Activated naive CD8-positive, alpha-beta T cell treated with anti-CD3 and anti-CD28 coated beads, Interleukin-2, amount 50 U/mL, for 16 hours (primary cell): ENCODE measurements around the gene CELF5.
"Not testable (repeated sequence)": the region's sequence is repeated elsewhere in the genome, so short reads cannot be mapped to it uniquely, and the experiment has no call there.

Experiments
- DNase-seq: peaks from one replicate; pipeline ENCODE4 v3.0.0-alpha.2; 2020; ENCODE audit warnings: low read depth, low spot score

The CELF5 gene

GRCh38 chr19:3291644-3292043 lies 67.2 kb downstream of the CELF5 start:
- no peak for DNase-seq

DNA sequence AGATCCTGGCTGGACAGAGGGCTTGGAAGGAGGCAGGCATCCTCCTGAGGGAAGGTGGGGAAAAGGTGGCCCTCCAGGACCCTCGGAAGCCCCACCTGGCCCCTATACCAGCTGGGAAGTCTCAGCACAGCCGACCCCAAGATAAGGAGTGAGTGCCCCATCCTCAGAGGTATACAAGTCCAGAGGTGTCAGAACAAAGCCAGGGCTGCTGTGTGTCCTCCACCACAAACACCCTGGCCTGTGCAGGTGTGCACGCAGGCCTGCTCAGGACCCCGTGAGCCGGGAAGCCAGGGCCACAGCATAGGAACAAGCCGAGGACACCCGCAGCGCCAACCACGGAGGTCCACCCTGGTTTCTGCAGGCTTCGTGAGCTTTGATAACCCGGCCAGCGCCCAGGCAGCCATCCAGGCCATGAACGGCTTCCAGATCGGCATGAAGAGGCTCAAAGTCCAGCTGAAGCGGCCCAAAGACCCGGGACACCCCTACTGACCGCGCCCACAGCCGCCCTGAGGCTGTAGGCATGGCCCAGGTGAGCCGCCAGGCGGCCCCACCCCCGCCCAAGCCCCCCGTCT lies 68.6 kb downstream of the CELF5 start:
- no peak for DNase-seq

GRCh38 chr19:3293560-3293959 lies 69.1 kb downstream of the CELF5 start:
- no peak for DNase-seq

GRCh38 chr19:3294080-3294850 lies 69.8 kb downstream of the CELF5 start:
- no peak for DNase-seq

DNA sequence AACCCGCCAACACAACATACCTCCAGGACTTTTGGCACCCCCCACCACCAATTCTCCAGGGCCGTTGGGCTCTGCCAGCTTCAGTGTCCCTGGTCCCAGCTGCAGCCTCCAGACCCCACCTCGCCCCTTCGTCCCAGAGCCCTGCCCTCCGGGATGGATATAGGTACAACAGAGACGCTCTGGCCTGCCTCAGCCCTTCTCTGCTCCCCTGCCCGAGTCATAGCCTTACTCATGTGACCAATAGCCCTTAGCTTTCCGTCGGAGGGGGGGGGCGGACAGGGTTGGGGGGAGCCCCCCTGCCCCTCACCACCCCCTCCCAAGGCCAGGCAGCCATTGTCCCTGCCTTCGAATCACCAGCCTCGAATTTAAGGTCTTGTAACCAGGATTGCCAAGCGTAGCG lies 71.1 kb downstream of the CELF5 start:
- DNase-seq = no peak

- DNase-seq = no peak
These were observed 71.6 kb downstream of the CELF5 start for GRCh38 chr19:3296034-3296433.

DNA sequence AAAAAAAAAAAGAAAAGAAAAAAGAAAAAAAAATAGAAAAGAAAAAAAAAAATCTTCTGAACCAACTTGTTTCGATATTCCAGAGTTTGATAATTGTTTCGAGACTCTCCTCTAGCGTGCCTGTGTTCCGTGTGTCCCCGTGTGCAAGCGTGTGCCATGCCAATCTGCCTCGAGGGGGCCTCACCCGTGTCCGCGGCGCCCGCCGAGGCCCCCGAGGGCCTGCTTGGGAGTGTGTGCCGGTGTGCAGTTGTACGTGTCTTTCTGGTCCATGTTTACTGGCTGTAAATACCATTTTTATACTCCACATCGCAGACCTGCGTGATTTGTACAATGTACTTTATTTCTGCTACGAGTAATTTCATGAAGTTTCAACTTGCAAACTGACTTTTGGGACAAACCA lies 72.0 kb downstream of the CELF5 start:
- DNase-seq = no peak

- no peak for DNase-seq
These were observed 74.5 kb downstream of the CELF5 start for GRCh38 chr19:3298853-3299449.

- not testable (repeated sequence) for DNase-seq
These were observed 76.1 kb downstream of the CELF5 start for GRCh38 chr19:3300566-3300965.

- no peak for DNase-seq
These were observed 78.3 kb downstream of the CELF5 start for GRCh38 chr19:3302755-3303154.

DNA sequence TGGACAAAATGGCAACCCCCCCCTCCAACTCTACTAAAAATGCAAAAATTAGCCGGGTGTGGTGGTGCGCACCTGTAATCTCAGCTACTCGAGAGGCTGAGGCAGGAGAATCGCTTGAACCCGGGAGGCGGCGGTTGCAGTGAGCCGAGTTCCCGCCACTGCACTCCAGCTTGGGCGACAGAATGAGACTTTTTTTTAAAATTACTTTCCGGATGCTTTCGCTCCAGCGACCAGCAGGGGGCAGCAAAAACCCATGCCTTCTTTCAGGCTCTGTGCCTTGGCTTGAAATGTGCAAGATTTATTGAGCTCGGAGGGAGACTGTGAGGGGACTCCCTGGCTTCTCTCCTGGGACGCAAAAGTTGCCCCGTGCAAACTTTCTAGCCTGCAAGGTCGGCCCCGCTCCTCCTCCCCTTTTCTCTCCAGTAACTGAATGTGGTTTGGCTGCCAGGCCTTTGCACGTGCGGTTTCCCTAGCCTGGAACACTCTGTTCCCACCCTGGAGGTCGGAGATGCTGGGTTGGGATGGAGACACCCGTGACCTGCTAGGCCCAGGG lies 80.5 kb downstream of the CELF5 start:
- DNase-seq = peak; percentile 59

DNA sequence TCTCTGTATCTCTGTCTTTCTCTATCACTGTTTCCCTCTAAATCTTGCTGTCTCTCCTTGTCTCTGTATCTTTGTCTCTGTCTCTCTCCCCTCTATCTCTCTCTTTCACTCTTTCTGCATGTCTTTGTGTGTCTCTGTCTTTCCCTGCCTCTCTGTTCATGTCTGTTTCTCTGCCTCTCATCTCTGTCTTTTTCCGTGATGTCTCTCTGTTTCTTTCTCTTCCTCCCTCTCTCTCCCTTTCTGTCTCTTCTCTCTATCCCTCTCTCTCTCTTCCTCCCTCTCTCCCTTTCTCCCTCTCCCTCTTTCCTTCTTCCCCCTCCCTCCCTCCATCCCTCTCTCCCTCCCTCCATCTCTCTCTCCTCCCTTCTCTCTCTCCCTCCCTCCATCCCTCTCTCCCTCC lies 85.3 kb downstream of the CELF5 start:
- DNase-seq = no peak

DNA sequence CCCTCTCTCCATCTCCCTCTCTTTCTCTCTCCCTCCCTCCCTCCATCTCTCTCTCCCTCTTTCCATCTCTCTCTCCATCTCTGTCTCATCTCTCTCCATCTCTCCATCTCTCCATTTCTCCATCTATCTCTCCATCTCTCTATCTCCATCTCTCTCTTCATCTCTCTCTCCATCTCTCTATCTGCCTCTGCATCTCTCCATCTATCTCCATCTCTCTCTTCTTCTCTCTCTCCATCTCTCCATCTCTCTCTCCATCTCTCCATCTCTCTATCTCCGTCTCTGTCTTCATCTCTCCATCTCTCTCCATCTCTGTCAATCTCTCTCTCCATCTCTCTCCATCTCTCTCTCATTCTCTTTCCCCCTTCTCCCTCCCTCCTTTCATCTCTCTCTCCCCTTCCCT lies 85.8 kb downstream of the CELF5 start:
- no peak for DNase-seq

GRCh38 chr19:3310711-3311110 lies 86.2 kb downstream of the CELF5 start:
- DNase-seq = no peak

DNA sequence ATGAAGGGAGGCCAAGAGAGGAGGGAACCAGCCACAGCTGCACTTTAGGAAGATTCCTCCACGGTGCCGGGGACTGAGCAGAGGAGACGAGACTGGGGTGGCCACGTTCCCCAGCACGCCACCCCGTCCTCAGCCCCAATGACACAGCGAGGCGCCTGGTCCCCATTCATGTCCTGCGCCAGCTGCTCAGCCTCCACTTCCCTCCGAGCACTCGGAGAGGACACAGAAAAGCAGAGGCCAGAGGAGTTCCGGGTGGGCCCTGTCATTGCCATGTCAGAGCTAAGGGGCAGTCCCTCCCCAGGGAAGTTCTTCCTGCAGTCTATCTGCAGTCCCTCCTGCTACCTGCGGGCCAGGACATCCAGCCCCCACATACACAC lies 88.7 kb downstream of the CELF5 start:
- no peak for DNase-seq

DNA sequence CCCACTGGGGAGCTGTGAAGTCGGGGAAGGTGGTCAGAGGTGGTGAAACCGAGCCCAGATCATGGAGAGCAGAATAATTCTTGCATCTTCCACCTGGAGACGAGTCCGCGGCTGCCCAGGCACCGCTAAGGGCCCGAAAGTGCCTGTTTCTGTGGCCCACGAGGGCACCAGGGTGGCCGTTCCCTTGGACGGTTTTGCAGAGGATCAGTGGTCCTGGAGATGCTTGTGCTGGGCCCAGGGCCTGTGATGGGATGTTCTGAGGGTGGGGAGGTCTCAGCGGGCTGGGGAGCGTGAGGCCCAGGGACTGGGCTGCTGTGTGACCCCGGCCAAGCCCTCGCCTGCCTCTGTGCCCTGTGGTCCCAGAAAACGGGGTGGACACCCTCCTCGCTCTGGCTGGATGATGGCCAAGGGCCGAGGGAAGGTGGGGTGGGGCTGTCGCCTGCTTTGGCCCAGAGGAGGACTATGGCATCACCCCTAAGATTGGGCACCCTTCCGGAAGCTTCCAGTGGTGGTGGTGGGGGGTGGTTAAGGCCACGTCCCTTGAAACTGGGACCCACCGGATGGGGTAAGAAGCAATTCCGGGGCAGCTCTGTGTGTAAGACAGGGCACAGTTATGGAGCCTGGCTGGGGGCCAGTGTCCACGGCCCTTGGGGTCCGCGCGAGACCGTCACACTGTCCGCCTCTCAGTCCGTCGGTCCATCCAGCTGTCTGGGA lies 90.7 kb downstream of the CELF5 start:
- no peak for DNase-seq

GRCh38 chr19:3315676-3315973 lies 91.2 kb downstream of the CELF5 start:
- no peak for DNase-seq

DNA sequence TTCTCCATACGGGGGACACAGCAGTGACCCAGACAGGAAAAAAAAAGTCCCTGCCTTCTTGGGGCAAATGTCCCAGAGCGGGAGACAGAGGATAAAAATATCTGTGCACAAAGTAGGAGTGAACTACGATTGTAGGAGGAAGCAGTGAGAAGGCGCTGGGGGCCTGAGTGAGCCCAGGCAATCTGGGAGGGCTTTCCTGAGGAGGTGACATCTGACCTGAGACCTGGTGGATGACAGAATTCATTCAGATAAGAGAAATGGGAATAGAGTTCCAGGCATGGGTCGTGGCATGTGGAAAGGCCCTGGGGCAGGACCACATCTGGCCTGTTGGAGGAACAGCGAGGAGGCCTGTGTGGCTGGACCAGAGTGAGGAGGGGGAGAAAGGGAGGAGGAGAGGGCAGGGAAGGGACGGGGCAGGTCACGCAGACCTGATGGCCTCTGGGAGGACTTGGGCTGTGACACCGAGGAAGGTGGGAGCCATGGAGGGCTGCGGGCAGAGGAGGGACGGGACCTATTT lies 91.7 kb downstream of the CELF5 start:
- DNase-seq = no peak

- no peak for DNase-seq
These were observed 92.3 kb downstream of the CELF5 start for GRCh38 chr19:3316659-3317207.

DNA sequence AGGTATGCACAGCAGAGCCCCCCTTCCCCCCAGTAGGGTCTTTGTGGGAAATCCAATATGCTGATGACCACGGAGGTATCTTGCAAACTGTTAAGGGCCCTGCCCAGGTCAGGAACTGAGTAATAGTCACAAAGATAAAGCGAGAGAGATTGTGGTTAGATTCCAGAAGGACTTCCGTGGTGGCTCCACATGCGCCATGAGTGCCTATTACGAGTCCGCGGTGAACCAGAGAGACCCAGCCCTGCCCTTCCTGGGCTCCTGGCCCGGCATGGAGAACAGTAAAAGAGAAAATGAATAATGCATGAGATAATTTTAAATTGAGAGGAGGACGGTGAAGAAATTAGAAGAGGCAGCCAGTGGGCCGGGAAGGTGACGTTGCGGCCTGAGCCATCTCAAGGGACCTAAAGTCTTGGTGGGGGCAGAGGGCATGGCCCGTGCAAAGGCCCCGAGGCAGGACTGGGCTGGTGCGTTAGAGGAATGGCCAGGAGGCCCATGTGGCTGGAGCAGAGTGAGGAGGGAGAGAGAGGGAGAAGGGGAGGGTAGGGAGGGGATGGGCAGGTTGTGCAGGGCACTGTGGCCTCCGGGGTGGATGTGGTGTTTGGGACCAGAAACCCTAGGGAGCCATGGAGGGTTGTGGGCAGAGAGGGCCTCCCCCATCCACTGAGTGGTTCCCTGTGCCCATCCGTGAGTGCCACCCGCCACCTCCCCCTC lies 95.3 kb downstream of the CELF5 start:
- DNase-seq = no peak

DNA sequence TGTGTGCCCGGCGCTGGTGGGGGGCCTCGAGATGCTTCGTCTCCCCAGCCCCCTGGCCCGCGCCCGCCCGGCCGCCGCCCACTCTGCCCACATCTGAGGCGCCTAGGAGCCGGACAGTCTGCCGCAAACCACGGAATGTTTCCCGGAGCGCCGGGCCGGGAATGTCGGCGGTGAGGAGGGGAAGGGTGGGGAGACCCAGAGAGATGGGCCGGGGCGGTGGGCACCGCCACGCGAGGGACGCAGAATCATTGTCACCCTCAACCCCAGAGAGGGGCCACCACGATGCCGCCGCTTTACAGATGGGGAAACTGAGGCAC lies 95.9 kb downstream of the CELF5 start:
- DNase-seq = no peak

GRCh38 chr19:3320853-3321252 lies 96.4 kb downstream of the CELF5 start:
- no peak for DNase-seq
